ENCODE data around the gene CYP4F3.
"Not testable (repeated sequence)": the region's sequence is repeated elsewhere in the genome, so short reads cannot be mapped to it uniquely, and the experiment has no call there.

CYP4F3 gene, protein sequence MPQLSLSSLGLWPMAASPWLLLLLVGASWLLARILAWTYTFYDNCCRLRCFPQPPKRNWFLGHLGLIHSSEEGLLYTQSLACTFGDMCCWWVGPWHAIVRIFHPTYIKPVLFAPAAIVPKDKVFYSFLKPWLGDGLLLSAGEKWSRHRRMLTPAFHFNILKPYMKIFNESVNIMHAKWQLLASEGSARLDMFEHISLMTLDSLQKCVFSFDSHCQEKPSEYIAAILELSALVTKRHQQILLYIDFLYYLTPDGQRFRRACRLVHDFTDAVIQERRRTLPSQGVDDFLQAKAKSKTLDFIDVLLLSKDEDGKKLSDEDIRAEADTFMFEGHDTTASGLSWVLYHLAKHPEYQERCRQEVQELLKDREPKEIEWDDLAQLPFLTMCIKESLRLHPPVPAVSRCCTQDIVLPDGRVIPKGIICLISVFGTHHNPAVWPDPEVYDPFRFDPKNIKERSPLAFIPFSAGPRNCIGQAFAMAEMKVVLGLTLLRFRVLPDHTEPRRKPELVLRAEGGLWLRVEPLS

DNA sequence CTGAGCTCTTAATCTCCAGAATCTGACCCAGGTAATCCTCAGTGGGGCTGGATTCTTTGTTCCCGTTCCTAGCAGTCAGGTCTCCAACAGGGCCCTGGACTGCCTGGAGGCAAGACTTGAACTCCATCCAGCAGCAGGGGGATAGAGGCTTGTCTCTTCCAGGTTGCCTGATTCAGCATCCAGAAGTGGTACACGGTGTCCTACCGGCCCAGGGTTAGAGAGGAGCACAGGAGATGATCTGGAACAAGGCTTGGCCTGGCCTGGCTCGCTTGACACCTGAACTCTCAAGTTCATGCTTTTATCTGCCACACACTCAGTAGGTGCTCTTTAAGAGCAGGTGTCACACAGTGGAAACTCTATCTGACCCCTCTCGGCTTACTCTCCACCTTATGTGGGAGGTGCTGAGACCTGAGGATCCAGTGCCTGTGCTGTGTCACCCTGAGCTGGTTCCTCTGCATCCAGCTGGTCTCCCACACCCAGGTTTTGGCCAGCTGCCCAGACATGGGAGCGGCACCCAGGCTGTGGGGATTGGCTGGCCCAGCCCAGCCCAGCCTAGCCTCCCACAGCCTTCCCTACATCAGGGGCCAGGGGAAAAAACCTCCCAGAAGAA is at the start of gene CYP4F3:
Gene CYP4F3, plus strand, starts transcription at position 604 of the 610 bp plus-strand sequence. CDS start 519 bp downstream, outside the sequence.
- DNase-seq (ENCODE audit: insufficient read length, low spot score) (no peak), FAIRE-seq (no peak)

DNA sequence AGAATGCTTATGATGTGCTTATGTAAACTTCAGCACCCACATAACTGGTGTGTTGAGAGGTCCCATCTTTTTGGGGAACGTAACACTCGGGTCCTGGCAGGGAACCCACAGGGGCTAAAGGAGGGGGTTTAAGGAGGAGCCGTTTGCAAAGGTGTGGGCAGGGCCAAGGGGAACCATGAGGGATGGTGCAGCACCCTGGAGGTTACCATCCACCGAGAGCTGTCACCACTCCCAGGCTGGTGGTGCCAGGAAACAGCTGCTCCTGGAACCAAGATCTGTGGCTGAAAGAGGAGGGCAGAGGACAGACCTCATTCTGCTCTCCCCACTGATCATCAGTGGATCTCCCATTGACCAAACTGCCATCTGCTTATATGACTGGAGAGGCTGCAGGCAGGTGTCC is 48.9 kb upstream of the CYP4F3 start:
- no peak for FAIRE-seq
- no peak for DNase-seq (ENCODE audit: insufficient read length, low spot score)

DNA sequence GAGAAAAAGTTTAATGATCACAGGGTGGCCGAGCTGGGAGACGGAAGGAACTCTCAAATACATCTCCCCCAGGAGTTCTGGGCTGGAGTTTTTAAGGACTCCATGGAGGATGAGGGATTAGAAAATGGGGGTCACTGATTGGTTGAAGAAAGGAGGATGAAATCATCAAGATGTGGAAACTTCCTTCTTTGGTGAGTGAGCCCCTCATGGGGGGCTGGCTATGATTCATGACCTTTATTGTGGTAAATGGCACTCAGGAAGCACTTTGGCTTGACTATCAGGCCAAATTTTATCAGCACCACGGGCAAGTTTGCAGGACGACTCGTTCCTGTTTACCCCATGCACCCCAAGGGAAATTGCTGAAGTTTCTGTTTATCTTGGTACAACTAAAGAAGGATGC is 48.2 kb upstream of the CYP4F3 start:
- DNase-seq (ENCODE audit: insufficient read length, low spot score); FAIRE-seq: not testable (repeated sequence)

DNA sequence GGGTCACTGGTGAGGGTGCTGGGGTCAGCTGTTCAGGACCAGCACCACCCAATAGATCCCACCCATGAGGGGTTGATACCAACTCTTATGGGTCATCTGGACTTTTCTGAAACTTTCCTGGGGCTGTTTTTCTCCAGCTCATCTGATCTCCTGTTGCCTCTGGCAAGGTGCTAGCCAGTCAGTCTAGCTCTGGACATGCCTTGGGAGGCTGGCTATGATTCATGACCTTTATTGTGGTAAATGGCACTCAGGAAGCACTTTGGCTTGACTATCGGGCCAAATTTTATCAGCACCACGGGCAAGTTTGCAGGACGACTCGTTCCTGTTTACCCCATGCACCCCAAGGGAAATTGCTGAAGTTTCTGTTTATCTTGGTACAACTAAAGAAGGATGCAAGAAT is 46.9 kb upstream of the CYP4F3 start:
- not testable (repeated sequence) for FAIRE-seq; DNase-seq (ENCODE audit: insufficient read length, low spot score)

DNA sequence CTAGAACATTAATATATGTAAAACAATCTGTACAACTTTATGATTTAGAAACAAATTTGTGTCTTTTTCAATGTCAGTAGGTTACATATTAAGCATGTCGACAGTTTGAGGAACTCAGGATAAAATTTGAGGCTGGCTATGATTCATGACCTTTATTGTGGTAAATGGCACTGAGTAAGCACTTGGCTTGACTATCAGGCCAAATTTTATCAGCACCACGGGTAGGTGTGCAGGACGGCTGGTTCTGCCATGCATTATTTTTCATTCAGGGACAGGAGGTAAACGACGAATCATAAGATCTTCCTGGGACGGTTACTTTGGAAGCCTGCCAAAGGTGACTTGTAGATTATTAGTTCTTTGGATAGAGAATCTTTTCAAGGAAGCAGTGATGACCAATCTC is 45.6 kb upstream of the CYP4F3 start:
- DNase-seq (ENCODE audit: insufficient read length, low spot score), result no peak
- no peak for FAIRE-seq

DNA sequence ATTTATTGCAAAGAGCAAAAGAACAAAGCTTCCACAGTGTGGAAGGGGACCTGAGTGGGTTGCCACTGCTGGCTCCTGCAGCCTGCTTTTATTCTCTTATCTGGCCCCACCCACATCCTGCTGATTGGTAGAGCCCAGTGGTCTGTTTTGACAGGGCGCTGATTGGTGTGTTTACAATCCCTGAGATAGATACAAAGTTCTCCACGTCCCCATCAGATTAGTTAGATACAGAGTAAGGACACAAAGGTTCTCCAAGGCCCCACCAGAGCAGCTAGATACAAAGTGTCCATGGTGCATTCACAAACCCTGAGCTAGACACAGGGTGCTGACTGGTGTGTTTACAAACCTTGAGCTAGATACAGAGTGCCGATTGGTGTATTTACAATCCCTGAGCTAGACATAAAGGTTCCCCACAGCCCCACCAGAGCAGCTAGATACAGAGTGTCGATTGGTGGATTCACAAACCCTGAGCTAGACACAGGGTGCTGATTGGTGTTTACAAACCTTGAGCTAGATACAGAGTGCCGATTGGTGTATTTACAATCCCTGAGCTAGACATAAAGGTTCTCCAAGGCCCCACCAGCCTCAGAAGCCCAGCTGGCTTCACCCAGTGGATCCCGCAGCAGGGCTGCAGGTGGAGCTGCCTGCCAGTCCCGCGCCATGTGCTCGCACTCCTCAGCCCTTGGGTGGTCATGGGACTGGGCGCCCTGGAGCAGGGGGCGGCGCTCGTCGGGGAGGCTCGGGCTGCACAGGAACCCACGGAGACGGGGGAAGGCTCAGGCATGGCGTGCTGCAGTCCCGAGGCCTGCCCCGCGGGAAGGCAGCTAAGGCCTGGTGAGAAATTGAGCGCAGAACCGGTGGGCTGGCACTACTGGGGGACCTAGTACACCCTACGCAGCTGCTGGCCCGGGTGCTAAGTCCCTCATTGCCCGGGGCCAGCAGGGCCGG is 32.4 kb upstream of the CYP4F3 start:
- FAIRE-seq; DNase-seq (ENCODE audit: insufficient read length, low spot score): not testable (repeated sequence)

DNA sequence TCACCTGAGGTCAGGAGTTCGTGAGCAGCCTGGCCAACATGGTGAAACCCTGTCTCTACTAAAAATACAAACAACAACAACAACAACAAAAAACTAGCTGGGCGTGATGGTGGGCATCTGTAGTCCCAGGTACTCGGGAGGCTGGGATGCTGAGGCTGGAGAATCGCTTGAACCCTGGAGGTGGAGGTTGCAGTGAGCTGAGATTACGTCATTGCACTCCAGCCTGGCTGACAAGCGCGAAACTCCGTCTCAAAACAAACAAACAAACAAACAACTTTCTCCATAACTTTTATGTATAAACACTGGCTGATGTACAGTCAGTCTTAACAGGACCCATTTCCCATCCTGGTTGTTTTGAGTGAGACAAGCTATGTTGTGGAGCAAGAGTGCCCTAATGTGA is 31.4 kb upstream of the CYP4F3 start:
- no peak for FAIRE-seq
- DNase-seq (ENCODE audit: insufficient read length, low spot score), result no peak

DNA sequence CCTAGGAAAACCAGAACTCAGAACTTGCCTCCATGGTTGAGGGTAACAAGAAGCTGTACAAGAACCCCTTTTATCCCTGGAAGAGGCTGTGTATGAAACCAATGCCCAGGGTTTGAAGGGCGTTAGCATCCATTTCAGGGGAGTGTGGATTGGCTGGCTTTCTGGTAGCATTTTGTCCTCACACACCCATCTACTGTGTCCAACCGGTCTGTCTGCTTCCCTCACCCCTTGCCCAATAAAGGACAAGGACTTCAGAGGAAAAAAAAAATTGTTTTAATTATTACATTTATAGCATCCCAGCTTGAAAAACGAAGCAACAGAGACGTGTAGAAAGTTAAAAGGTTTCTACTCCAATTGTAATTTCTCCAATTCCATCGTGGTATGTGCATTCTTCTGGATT is 28.4 kb upstream of the CYP4F3 start:
- FAIRE-seq (no peak), DNase-seq (ENCODE audit: insufficient read length, low spot score) (no peak)

DNA sequence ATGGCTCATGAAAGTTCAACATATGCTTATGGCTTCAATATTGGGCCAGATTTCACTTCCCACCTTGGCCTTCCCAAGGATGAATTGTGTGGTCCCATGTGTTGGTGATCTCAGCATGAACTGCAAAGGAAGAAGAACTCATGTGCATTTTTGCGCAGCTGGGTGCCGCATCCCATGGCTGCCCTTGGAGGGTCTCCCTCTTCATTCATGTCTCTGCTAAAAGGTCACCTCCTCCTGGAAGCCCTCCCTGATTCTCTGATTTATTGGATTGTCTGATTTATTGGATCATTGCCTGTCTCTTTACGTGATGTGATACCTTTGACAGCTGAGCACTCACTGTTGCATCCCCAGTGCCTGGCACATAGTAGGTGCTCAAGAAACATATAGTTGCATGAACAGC is 27.4 kb upstream of the CYP4F3 start:
- no peak for FAIRE-seq
- DNase-seq (ENCODE audit: insufficient read length, low spot score), result no peak

DNA sequence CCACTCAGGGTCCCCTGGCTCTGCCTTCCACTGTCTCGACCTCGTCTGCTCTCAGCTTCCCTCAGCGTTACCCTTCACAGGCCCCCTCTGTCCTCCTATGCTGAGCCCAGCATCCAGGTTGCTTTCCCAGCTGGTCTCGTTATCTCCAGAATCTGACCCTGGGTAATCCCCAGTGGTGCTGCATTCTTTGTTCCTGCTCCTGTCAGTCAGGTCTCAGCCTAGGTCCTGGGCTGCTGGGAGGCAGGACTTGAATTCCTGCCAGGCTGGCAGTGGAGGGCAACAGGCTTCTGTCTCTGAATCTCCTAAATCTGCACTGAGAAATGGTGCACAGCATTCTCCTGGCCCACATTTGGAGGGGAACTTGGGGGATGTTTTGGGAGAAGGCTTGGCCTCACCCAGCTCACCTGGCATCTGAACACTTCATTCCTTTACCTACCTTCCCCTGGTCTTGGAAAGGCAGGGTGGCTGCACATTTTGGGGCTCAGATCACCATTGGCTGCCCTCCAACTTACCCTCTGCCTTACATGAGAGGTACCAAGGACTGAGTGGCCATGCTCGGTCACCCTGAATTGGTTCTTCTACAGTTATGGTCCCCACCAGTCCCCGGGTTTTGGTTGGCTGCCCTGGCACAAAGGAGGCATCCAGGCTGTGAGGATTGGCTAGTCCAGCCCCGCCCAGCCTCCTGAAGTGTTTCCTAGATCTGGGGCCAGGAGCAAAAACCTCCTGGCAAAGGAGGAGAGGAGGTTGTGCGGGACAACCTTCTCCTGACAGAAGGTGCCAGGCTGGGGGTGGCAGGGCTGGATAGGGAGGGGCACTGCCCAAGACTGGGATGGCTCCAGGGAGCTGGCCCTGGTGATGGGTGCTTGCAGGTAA is 26.0 kb upstream of the CYP4F3 start, which contains the start of gene CYP4F8:
Gene CYP4F8, plus strand, starts transcription at position 712 of the 873 bp plus-strand sequence. CDS start 399 bp downstream, outside the sequence.
- FAIRE-seq, result no peak
- no peak for DNase-seq (ENCODE audit: insufficient read length, low spot score)

DNA sequence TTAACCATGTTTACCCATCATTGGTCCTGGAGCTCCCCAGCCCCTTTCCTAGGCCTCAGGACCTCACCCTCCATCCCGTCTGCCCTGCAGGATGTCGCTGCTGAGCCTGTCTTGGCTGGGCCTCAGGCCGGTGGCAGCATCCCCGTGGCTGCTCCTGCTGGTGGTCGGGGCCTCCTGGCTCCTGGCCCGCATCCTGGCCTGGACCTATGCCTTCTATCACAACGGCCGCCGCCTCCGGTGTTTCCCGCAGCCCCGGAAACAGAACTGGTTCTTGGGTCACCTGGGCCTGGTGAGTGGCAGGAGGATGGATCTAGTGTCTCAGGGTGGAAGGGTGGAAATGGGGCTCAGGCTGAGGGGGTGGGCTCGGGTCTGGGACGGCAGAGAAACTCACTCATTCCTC is 25.2 kb upstream of the CYP4F3 start:
- FAIRE-seq (no peak), DNase-seq (ENCODE audit: insufficient read length, low spot score) (no peak)

DNA sequence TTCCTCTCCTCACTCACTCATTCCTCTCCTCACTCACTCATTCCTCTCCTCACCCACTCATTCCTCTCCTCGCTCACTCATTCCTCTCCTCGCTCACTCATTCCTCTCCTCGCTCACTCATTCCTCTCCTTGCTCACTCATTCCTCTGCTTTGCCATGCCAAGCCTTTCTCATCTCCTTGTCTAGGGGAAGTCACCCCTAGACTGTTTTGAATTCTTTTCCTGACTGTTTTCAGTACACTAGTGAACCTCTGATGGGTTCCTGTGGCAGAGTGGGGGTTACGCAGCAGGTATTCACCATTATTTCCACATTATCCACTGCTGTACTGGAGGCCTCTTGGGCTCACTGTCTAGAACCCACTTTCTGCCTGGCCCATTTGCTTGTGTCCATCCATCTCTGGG is 24.5 kb upstream of the CYP4F3 start:
- FAIRE-seq (no peak), DNase-seq (ENCODE audit: insufficient read length, low spot score) (no peak)

DNA sequence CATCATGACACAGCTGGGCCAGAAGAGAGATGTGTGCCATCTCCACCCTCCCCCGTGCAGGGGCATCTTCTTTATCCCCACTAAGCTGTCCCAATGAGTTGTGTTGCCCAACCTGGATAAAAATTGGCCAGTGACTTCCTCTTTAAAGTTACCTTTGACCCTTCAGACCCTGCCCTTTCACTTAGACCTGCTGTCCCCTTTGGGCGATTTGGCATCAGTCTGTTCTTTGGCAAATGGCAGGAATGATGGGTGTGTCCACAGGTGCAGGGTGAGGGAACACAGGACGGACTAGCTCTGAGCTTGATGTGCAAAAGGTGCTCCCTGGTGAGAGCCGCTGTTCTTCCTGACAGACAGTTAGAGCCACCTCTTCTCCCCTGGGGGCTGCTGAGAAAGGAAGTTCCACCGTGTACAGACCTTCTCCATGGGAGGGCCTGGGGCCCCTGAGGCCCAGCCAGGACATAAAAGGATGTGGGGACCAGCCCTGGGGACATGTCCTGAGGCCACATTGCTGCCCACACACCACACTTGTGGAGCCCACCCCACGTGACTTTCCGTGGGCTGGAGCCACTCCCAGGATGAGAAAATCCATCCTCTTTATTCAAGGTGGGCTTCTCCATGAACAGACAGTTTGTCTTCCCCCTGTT is 23.9 kb upstream of the CYP4F3 start:
- DNase-seq (ENCODE audit: insufficient read length, low spot score), result no peak
- FAIRE-seq, result no peak

DNA sequence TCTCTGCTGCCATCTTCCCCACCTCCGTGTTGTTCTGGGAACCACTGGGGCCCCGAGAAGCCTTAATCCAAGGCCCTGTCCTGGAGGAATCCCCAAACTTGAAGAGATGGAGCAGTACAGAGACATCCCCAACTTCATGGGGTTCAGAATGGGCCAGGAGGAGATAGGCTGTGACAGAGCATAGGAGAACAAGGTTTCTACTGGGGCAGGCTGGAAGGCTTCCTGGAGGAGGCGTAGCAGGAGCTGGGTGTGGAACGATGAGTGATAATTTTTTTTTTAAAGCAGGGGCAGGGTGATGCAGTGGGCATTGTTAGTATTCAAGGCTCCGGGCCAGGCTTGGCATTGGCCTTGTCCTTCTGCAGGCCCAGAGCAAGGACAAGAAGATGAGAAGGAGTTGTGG is 22.4 kb upstream of the CYP4F3 start:
- no peak for DNase-seq (ENCODE audit: insufficient read length, low spot score)
- no peak for FAIRE-seq

DNA sequence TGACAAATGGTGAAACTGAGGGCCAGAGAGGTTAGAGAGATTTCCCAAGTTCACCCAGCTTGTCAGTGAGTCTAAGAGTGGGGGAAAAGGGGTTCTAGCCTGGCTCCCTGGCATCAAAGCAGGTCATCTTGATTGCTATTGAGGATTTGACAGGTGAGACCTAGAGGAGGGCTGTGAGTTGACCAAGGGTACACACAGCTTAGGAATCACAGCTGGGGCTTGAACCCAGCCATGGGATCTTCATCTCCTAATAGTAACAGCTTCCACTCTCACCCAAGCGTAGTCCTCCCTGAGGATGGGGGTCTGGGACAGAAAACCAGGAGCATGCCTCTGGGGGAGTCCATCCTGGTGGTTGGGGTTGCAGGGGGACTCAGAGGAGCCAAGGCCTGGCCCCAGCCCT is 18.9 kb upstream of the CYP4F3 start:
- DNase-seq (ENCODE audit: insufficient read length, low spot score) (no peak), FAIRE-seq (no peak)

DNA sequence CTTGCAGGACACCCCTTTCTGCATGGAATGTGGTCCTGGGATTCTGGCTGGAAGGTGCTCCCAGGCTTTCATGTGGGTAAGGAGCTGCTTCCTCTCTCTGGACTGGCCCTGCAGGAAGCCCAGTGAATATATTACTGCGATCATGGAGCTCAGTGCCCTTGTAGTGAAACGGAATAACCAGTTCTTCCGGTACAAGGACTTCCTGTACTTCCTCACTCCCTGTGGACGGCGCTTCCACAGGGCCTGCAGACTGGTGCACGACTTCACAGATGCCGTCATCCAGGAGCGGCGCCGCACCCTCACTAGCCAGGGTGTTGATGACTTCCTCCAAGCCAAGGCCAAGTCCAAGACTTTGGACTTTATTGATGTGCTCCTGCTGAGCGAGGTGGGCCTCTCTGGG is 17.7 kb upstream of the CYP4F3 start:
- no peak for DNase-seq (ENCODE audit: insufficient read length, low spot score)
- no peak for FAIRE-seq

DNA sequence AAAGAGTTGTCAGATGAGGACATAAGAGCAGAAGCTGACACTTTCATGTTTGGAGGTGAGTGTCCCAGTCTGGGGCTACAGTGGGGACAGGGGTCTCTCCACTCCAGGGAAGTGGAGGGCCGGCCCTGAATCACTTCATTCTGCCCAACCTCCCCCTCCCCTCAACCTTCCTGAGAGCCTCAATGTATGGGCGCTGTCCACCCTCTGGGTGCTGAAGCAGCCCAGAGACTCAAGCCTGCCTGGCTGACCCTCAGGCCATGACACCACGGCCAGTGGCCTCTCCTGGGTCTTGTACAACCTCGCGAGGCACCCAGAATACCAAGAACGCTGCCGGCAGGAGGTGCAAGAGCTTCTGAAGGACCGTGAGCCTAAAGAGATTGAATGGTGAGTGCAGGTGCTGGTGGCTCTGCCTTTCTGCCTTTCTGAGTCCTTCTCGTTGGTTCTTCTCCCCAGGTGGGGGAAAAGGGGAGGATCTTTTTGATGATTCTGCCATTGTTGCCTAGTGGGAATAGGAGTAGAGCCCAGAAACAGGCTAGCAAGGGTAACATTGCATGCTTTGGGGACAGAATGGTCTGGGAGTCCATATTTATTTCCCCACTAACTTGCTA is 16.9 kb upstream of the CYP4F3 start:
- DNase-seq (ENCODE audit: insufficient read length, low spot score), result no peak
- FAIRE-seq, result no peak

DNA sequence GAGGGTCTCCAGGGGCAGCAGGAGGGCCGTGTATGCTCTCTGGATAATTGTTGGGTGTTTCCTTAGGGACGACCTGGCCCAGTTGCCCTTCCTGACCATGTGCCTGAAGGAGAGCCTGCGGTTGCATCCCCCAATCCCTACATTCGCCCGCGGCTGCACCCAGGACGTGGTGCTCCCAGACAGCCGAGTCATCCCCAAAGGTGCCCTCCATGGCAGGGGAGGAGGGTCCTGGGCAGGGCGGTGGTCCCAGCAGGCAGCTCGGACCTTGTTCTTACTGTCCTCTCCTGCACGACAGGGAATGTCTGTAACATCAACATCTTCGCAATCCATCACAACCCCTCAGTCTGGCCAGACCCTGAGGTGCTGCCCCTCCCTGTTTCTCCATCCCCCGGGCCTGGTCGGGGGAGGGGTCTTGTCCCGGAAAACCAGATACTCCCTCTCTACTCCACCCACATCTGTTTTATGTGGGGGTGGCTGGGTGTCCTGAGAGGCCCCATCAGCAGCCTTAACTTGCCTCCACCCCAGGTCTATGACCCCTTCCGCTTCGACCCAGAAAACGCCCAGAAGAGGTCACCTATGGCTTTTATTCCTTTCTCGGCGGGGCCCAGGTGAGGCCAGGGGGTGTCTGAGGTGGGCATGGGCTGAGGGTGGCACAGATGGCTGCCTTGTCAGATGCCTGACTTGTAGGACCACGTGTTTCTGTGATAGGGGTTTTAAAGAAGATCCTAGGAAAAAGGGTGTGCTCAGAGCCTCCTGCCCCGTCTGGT is 12.3 kb upstream of the CYP4F3 start:
- no peak for DNase-seq (ENCODE audit: insufficient read length, low spot score)
- no peak for FAIRE-seq
